T-helper 1 cell treated with Interleukin-12 subunit alpha and Interleukin-12 subunit beta and Interleukin-4 antibody, amounts not matched to agents 30 μg/mL and 1 μg/mL, for 36 hours (primary cell): ENCODE measurements around the gene LRR1.
"Not testable (repeated sequence)": the region's sequence is repeated elsewhere in the genome, so short reads cannot be mapped to it uniquely, and the experiment has no call there.

Experiments
- H3K27ac Mint-ChIP-seq: one replicate; pipeline ENCODE4 v1.8.0; 2021; ENCODE audit warnings: mild to moderate bottlenecking, mixed read lengths
- H3K27me3 Mint-ChIP-seq: one replicate; pipeline ENCODE4 v1.8.0; 2021; ENCODE audit warnings: low read depth, mixed read lengths
- H3K36me3 Mint-ChIP-seq: one replicate; pipeline ENCODE4 v1.8.0; 2021; ENCODE audit warnings: low read depth, mixed read lengths
- H3K4me1 Mint-ChIP-seq: one replicate; pipeline ENCODE4 v1.8.0; 2021; ENCODE audit warnings: low read depth, mixed read lengths
- H3K4me3 Mint-ChIP-seq: one replicate; pipeline ENCODE4 v1.8.0; 2021; ENCODE audit warnings: mild to moderate bottlenecking, moderate library complexity, mixed read lengths
- H3K9me3 Mint-ChIP-seq: one replicate; pipeline ENCODE4 v1.8.0; 2021; ENCODE audit warnings: mixed read lengths

LRR1 gene

GRCh38 chr14:49581209-49582112 is 17.3 kb upstream of the LRR1 start:
- no peak overlapping the region for H3K4me3 Mint-ChIP-seq
- no peak overlapping the region for H3K27ac Mint-ChIP-seq
- H3K27me3 Mint-ChIP-seq = peaks cover 4% of the 10 kb centered on the region
- no peaks in the 10 kb centered on the region for H3K9me3 Mint-ChIP-seq
- peaks cover 40% of the 10 kb centered on the region for H3K4me1 Mint-ChIP-seq
- peaks cover 51% of the 10 kb centered on the region for H3K36me3 Mint-ChIP-seq

GRCh38 chr14:49582113-49582977 is 16.4 kb upstream of the LRR1 start:
- H3K36me3 Mint-ChIP-seq = peaks cover 45% of the 10 kb centered on the region
- H3K4me3 Mint-ChIP-seq = no peak overlapping the region
- no peaks in the 10 kb centered on the region for H3K9me3 Mint-ChIP-seq
- H3K27me3 Mint-ChIP-seq = peaks cover 7% of the 10 kb centered on the region
- no peak overlapping the region for H3K27ac Mint-ChIP-seq
- peaks cover 47% of the 10 kb centered on the region for H3K4me1 Mint-ChIP-seq

- Mint-ChIP-seq H3K4me3 (peak overlapping the region; percentile 67), H3K4me1 (peaks cover 49% of the 10 kb centered on the region), H3K27ac (peak overlapping the region; percentile 75), H3K27me3 (peaks cover 7% of the 10 kb centered on the region), H3K9me3 (no peaks in the 10 kb centered on the region), H3K36me3 (peaks cover 40% of the 10 kb centered on the region)
Measured at GRCh38 chr14:49583629-49584028, 15.1 kb upstream of the LRR1 start.

GRCh38 chr14:49584058-49584457 is 14.7 kb upstream of the LRR1 start:
- Mint-ChIP-seq H3K9me3 (no peaks in the 10 kb centered on the region), H3K27me3 (peaks cover 7% of the 10 kb centered on the region), H3K4me3 (peak overlapping the region; percentile 93), H3K36me3 (peaks cover 40% of the 10 kb centered on the region), H3K27ac (peak overlapping the region; percentile 99), H3K4me1 (peaks cover 45% of the 10 kb centered on the region)

DNA sequence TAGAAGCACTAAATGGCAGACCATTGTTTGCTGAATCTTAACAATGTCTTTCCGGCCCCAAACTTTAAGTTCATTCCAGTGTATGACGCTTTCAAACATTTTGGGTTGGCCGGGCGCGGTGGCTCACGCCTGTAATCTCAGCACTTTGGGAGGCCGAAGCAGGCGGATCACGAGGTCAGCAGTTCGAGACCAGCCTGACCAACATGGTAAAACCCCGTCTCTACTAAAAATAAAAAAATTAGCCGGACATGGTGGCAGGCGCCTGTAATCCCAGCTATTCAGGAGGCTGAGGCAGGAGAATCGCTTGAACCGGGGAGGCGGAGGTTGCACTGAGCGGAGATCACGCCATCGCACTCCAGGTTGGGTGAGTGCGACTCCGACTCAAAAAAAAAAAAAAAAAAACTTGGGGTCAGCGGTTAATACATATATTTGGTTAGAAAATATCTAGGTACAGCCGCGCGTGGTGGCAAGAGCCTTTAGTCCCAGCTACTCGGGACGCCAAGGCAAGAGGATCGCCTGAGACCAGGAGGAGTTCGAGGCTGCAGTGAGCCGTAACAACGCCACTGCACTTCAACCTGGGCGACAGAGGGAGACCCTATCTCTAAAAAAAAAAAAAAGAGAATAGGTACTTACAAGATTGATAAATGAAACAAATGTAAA is 13.6 kb upstream of the LRR1 start:
- peaks cover 37% of the 10 kb centered on the region for H3K4me1 Mint-ChIP-seq
- H3K9me3 Mint-ChIP-seq, H3K27me3 Mint-ChIP-seq: not testable (repeated sequence)
- peaks cover 37% of the 10 kb centered on the region for H3K36me3 Mint-ChIP-seq
- H3K4me3 Mint-ChIP-seq = peak overlapping the region; percentile 93
- peak overlapping the region; percentile 99 for H3K27ac Mint-ChIP-seq

DNA sequence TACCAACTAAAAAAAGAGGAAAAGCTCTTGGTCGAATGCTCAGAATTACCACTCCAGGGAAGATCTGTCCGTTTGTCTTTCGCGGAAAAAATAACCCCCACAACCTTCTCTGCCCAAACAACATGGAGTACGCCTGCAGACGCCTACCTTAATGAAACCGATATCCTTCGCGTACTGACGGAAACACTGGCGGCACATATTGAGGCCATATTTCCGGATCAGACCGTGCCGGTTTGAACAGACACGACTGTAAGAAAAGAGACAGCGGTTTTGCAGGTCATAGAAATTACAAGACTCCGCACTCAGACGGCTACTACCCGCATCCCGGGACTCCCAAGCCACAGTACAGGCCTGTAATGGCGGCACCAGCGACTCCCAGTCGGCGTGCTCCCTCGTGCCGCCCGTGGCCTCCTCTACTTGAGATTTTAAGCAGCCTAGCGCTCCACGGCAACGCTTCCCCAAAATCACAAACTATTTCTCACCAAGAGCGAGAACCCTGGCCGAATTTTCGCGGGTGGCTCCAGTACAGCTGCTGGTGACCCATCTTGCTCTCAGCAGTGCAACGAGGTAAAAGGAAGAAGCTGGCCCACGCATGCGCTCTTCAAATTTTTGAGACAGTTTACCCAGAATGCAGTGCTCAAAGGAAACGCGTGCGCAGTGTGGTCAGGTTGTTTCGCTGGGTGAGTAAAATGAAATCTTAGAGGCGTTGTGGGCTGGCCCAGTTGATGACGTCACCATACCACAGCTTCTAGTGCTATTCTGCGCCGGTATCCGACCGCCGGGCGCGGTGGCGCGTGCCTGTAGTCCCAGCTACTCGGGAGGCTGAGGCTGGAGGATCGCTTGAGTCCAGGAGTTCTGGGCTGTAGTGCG is 12.7 kb upstream of the LRR1 start, which contains the start of gene RPS29:
Gene RPS29 (minus strand): TSS at position 578 of the 870 bp plus-strand sequence. CDS start 34 bp downstream, at position 544.
- Mint-ChIP-seq H3K27me3 (peaks cover 7% of the 10 kb centered on the region), H3K27ac (peak within 1 kb of the TSS; percentile 99), H3K4me3 (peak within 1 kb of the TSS; percentile 93), H3K4me1 (peaks cover 35% of the 10 kb centered on the region), H3K9me3 (no peaks in the 10 kb centered on the region), H3K36me3 (peaks cover 35% of the 10 kb centered on the region)

DNA sequence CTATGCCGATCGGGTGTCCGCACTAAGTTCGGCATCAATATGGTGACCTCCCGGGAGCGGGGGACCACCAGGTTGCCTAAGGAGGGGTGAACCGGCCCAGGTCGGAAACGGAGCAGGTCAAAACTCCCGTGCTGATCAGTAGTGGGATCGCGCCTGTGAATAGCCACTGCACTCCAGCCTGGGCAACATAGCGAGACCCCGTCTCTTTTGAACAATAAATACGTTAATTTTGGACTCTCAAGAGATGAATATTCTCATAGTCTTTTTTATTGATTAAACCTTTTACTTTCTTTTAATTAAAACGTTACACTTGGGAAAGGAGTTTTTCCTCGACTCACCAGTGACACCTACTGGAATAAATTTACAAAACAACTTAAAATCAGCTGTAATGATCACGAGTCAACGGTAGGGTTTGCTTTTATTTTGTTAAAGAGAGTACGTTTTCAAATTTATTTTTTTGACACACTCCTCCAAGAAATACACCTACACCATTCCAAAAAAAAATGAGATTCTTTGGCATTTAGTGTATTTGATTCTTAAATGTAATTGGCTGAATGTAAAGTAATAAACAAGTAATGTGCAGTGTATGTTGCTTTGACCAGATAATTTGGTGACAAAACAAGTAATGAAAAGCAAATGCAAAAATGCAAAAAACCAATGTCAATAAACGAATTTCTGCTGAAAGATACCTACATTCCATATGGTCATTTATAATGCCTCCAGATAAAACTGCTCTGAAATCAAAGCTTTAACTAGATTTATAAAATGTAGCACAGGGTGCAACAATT is 11.9 kb upstream of the LRR1 start:
- Mint-ChIP-seq H3K4me1 (peaks cover 28% of the 10 kb centered on the region), H3K27ac (peak overlapping the region; percentile 99), H3K27me3 (peaks cover 7% of the 10 kb centered on the region), H3K9me3 (no peaks in the 10 kb centered on the region), H3K4me3 (peak overlapping the region; percentile 93), H3K36me3 (peaks cover 28% of the 10 kb centered on the region)

DNA sequence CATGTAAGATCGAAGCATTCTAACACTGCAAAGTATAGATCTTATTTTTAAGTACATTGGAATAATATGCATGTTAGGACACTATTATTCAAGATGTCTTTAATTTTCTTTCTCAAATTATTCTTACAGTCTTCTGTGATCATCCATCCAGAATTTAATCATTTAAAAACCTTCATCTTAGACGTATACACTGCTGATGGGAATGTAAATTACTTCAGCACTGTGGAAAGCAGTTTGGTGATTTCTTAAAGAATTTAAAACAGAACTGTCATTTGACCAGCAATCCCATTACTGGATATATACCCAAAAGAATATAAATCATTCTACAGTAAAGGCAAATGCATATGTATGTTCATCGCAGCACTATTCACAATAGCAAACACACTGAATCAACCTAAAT is 9.4 kb upstream of the LRR1 start:
- H3K9me3 Mint-ChIP-seq = no peaks in the 10 kb centered on the region
- H3K4me3 Mint-ChIP-seq = no peak overlapping the region
- H3K27me3 Mint-ChIP-seq = peaks cover 7% of the 10 kb centered on the region
- peaks cover 16% of the 10 kb centered on the region for H3K4me1 Mint-ChIP-seq
- H3K36me3 Mint-ChIP-seq = peaks cover 14% of the 10 kb centered on the region
- H3K27ac Mint-ChIP-seq = no peak overlapping the region

- H3K27me3 Mint-ChIP-seq = no peaks in the 10 kb centered on the region
- H3K9me3 Mint-ChIP-seq = no peaks in the 10 kb centered on the region
- H3K4me1 Mint-ChIP-seq = peaks cover 12% of the 10 kb centered on the region
- H3K4me3 Mint-ChIP-seq = no peak overlapping the region
- H3K36me3 Mint-ChIP-seq = peaks cover 2% of the 10 kb centered on the region
- no peak overlapping the region for H3K27ac Mint-ChIP-seq
Measured at GRCh38 chr14:49593016-49593415, 5.7 kb upstream of the LRR1 start.

GRCh38 chr14:49594347-49595091 is 4.2 kb upstream of the LRR1 start:
- Mint-ChIP-seq H3K9me3 (no peaks in the 10 kb centered on the region), H3K27ac (no peak overlapping the region), H3K4me1 (peaks cover 15% of the 10 kb centered on the region), H3K4me3 (no peak overlapping the region), H3K36me3 (peaks cover 6% of the 10 kb centered on the region), H3K27me3 (no peaks in the 10 kb centered on the region)

DNA sequence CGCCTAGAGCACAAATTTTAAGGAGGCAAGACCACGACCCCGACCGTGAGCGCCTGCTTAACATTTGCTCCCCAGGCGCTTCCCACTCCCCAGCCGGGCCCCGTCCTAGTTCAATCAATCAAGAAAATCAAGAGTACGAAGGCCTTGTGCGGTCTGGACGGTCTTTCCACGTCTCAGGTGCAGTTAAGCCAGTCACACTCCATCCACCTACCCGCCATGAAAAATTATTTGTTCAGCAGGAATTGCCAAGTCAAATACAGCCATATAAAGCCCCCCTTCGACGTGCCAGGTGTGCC is 603 bp upstream of the LRR1 start:
- Mint-ChIP-seq H3K27ac (peak overlapping the region; percentile 100), H3K4me1 (peaks cover 24% of the 10 kb centered on the region), H3K27me3 (no peaks in the 10 kb centered on the region), H3K9me3 (no peaks in the 10 kb centered on the region), H3K36me3 (peaks cover 11% of the 10 kb centered on the region), H3K4me3 (peak overlapping the region; percentile 100)

GRCh38 chr14:49607583-49607982 is 8.8 kb downstream of the LRR1 start:
- H3K36me3 Mint-ChIP-seq = peaks cover 16% of the 10 kb centered on the region

DNA sequence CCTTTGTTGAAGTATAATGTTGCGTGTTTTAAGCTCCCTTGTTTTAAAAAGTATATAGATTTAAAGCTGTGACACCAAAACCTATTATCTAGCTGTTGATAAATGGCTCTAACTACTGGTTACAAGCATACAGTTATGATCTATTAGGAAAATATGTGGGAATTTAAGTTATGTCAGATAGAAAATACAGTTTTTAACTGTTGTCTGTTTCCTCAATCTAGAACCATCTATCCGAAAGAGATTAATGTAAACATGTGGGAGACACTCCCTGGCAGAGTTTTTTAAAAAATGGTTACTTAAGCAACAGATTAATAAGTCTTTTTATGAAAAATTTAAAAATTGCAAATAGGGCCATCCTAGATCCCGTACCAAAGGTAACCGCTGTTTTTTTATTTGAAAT is 13.5 kb downstream of the LRR1 start:
- no peaks in the 10 kb centered on the region for H3K9me3 Mint-ChIP-seq
- peaks cover 16% of the 10 kb centered on the region for H3K36me3 Mint-ChIP-seq
- H3K4me1 Mint-ChIP-seq = peaks cover 14% of the 10 kb centered on the region
- H3K4me3 Mint-ChIP-seq = no peak overlapping the region
- no peaks in the 10 kb centered on the region for H3K27me3 Mint-ChIP-seq
- H3K27ac Mint-ChIP-seq = no peak overlapping the region

More at GRCh38 chr14:49607583-49607982, 8.8 kb downstream of the LRR1 start:
- Mint-ChIP-seq H3K4me1 (peaks cover 11% of the 10 kb centered on the region), H3K4me3 (no peak overlapping the region), H3K27me3 (no peaks in the 10 kb centered on the region), H3K27ac (no peak overlapping the region), H3K9me3 (no peaks in the 10 kb centered on the region)
